HG02610 (cell line): ENCODE data around the gene PRR5.
"Not testable (repeated sequence)": the region's sequence is repeated elsewhere in the genome, so short reads cannot be mapped to it uniquely, and the experiment has no call there.

Source experiments
- ATAC-seq: cut with Tn5 transposase; IDR thresholded peaks from one replicate; pipeline ENCODE4 v1.9.1; 2021; ENCODE audit warnings: mild to moderate bottlenecking, moderate library complexity; ENCODE audit not compliant: unreplicated experiment

Gene PRR5, protein sequence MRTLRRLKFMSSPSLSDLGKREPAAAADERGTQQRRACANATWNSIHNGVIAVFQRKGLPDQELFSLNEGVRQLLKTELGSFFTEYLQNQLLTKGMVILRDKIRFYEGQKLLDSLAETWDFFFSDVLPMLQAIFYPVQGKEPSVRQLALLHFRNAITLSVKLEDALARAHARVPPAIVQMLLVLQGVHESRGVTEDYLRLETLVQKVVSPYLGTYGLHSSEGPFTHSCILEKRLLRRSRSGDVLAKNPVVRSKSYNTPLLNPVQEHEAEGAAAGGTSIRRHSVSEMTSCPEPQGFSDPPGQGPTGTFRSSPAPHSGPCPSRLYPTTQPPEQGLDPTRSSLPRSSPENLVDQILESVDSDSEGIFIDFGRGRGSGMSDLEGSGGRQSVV

DNA sequence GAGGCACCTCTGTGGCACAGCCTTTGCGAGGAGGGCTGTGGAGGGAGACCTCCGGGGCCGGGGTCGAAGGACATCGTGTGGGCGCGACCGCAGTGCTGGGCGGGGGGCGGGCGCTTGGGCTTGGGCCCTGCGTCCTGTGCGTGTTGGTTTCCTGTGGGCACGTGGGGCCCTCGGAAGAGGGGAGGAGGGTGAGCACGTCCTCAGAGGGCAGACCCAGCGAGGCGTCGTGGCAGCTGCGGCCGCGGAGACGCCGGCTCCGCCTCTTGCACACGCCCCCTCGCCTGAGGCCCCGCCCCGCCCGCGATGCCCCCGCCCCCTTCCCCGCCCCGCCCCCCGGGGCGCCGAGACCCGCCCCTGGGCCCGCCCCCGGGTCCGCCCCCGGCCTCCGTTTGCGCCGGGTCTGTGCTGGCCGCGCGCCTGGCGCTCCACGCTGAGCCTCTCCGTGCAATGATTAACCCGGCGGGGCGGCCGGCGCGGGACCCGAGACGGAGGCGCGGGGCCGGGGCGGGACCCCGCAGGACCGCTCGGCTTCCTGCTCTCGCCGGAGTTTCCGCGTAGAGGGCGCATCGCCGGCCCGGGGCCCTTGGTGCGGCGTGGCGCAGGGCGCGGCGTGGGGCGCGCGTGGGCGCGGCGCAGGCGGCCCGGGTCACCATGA lies at the start of gene PRR5:
PRR5 (plus strand) TSS at position 381 of the 655 bp plus-strand sequence; CDS start at position 652, 271 bp downstream.
- ATAC-seq = no peak

DNA sequence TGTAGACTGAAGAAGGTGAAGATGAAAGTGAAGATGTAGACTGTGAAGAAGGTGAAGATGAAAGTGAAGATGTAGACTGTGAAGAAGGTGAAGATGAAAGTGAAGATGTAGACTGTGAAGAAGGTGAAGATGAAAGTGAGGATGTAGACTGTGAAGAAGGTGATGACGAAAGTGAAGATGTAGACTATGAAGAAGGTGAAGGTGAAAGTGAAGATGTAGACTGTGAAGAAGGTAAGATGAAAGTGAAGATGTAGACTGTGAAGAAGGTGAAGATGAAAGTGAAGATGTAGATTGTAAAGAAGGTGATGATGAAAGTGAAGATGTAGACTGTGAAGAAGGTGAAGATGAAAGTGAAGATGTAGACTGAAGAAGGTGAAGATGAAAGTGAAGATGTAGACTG lies 49.1 kb upstream of the PRR5 start:
- not testable (repeated sequence) for ATAC-seq

DNA sequence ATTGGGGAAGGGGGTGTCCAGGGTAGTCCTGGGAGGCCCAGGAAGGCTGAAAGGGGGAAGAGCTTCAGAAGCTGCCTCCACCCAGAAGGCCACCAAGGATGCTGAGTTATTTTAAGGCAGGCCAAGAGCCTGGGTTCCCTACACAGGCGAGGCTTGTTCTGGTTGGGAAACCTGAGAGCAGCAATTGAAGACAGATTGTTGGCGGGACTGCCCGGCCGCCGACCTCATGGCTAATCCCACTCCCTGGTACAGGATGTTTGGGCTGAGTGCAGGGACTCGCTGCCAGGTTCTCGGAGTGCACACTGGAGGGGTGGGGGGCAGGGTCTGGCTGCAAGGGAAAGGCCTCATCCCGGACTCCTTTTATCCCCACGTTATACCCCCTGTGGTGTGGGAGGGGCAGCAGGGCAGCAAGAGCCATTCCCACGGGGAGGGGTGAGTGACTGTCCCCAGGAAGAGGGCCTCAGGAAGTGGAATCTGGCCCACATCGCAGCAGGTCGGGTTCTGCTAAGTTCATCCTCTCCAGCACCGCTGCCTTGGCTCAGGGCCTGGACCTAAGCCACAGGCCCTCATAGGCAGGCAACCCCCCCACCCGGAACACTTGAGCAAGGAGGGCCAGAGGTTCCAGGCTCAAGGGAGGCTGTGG lies 43.6 kb upstream of the PRR5 start:
- ATAC-seq = no peak

DNA sequence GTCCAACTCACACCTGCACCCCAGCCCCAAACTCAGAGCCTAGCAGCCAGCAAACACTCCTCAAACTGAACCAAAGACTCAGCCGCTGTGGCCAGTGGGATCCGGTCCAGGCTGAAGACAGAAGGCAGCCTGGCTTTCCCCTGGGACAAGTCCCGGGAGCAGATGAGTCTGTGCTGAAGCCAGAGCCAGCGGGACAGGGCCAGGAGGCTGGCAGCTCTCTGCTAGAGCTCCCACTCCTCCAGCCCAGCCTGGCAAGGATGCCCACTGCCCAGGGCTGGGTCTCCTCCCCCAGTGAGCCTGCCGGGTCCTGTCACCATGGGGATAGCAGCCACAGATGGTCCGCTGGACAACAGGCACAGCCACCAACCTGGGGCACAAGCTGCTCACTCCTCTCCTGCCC lies 42.9 kb upstream of the PRR5 start:
- no peak for ATAC-seq

DNA sequence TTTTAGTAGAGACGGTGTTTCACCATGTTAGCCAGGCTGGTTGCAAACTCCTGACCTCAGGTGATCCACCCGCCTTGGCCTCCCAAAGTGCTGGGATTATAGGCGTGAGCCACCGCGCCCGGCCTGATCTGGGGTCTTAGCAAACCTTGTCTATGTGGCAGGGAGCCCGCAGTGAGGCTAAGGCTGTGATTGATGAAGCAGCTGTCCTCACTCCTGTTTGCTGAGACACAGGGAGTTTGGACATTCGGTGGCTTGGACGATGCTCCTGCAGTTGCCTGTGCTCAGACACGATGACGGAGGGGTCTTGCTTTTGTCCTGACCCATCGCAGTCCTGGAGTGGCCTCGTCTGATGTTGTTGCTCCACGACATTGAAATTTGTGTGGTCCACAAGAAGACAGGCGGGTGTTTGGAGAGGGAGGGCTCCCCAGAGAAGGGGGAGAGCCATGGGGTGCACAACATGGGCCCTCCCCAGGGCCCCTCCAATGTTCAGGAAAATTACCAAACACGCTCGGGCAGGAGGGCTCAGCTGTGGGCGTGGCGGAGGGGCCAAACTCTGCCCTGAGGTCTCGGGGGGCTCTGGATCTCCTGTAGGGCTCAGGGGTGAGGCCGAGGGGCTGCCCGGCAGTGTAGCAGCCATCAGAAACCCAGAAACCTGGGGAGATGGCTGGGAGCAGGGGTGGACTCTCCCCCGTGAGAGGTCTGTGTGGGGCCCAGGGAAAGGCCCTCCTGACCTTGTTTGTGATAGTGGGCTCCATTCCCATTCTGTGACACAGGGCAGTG lies 41.8 kb upstream of the PRR5 start:
- ATAC-seq = no peak

DNA sequence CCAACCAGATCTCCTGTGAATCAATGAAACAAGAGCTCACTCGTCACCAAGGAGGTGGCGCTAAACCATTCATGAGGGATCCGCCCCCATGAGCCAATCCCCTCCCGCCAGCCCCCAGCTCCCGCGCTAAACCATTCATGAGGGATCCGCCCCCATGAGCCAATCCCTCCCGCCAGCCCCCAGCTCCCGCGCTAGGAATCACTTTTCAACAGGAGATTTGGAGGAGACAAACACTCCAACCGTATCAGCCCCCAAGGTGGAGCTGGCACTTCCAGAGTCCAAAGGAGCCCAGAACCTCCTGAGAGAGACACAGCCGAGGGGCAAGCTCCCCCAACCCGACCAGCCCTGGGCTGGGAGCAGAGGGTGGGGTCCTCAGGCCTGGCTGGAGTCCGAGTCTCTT lies 40.9 kb upstream of the PRR5 start:
- no peak for ATAC-seq

DNA sequence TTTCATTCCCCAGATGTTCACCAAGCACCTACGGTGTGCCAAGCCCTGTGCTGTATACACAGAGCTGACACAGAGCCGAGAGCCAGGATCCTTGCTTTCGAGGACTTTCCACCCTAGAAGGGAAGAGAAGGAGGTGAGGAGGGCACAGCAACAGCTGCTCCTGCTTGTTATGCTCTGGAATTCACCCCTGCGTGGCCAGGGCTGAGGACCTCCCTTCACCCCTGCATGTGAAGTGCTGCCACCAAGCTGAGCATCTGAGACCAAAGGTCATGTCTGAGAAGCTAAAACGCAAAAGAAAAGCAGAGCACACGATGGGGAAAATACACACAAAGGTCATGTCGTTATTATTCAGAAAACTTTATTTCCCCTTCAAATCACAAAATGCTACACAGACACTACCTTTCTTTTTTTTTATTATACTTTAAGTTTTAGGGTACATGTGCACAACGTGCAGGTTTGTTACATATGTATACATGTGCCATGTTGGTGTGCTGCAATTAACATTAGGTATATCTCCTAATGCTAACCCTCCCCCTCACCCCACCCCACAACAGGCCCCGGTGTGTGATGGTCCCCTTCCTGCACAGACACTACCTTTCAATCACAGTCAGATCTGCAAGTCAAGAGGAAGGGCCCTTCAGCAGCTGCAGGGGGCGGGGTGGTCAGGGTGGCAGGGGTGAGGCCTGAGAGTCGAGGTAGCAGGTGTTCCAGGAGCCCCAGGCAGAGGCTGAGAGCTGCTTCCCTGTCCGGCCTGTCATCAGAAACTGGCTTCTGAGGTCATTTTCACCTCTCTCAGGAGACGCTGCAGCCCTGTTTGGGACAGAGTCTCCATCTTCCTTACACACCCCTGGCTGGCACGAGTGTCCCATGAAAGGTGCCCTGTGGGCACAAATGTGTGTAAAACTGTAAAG lies 40.1 kb upstream of the PRR5 start:
- ATAC-seq = no peak

DNA sequence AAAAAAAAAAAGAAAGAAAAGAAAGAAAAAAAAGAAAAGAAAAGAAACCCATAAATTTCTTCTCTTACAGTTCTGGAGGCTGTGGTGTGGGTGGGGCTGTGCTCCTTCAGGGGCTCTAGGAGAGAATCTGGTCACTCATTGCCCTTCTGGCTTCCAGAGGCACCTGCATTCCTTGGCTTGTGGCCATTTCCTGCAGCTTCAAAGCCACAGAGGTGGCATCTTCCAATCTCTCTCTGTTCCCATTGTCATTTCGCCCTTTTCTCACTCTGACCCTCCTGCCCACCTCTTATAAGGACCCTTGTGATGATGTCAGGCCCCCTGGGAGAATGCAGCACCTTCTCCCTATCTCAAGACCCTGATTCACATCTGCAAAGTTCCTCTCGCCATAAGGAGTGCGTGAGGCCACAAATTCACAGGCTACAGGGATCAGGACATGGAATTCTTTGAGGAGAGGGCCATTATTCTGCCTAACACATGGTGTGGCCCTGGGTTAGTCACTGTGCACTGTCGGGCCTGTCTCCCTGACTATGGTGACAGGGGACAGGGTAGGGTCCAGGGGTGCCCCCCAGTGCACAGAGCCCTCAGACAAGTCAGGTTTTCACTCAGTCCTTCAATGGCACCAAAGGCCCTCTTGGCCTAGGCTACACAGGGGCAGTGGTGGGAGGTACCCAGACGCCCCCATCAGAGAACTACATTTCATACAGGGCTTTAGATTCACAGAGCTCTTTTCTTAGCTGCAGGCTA lies 38.6 kb upstream of the PRR5 start:
- no peak for ATAC-seq

DNA sequence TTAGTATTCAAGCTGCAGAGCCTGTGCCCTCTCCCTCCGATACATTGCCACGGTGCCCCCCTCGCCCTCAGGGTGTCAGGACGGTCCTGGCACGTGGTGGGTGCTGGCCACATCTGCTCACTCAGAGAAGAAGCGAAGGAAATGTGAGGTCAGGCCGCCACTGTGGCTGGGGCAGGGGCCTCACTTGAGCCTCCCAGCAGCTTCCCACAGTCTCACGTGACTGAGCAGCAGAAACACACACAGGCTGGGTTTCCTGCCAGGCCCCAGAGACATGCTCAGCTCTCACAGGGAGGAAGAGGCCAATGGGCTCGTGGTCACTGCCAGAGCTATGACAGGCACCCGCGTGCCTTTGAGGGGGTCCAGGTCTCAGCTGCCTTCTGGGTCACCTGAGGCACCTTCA lies 37.9 kb upstream of the PRR5 start:
- ATAC-seq = no peak

DNA sequence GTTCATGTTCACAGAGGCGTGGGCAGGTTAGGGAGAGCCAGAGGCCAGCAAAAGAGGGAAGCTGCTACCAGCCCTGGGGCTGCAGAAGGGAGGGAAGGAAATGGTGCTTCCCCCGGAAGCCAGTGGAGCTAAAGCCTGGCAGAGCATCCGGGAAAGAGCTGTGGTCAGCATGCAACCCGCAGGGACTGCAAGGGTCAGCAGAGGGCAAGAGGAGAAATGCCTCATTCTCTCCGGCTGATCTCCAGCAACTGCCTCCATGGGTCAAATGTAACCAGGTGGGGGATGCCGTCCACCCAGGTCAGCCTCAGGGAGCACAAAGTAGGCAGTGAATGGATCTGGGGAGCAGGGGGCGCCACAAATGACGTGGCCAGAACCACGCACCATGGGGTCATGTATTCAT lies 36.9 kb upstream of the PRR5 start:
- no peak for ATAC-seq

DNA sequence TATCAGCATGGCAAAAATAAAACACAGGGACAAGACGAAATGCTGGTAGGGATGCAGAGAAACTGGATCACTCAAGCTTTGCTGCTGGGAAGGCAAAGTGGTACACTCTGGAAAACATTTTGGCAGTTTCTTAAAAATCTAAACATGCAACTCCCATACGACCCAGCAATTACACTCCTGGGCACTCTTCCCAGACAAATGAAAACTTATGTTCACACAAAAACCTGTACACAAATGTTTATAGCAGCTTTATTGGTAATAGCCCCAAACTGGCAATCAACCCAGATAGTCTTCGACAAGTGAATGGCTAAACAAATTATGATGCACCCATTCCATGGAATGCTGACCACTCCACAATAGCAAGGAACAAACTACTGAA lies 35.8 kb upstream of the PRR5 start:
- ATAC-seq = no peak

DNA sequence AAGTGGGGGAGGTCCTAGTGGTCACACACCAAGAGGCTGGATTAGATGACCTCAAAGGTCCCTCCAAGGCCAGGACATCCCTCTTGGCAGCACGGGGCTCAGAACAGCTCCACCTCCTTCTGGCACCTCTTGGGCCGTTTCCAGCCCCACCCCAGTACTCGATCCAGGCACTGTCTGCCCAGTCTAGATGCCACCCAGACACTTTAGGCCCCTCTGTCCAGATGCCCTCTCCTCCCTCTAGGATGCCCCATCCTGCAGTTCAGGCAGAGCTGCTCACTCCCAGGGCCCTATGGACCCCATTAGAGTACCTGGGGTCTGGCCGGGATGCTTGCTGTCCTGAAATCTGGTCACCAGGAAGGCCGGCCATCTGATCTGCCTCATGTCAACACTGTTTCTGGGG lies 34.7 kb upstream of the PRR5 start:
- ATAC-seq = no peak

DNA sequence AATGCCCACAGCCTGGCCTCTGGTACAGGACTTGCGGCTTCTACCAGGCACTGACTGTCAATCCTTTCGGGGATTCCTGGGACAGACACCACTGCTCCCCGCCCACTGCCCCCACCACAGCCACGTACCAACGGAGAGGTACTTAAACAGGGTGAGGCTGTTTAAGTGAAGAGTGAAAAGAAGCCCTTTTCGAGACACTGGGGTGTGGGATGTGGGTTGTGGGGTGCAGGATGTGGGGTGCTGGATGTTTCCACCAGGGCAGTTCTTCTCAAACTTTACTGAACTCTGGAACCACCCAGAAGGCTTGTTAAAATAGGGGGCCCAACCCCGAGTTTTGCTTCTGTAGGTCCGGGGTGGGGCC lies 34.2 kb upstream of the PRR5 start:
- no peak for ATAC-seq

DNA sequence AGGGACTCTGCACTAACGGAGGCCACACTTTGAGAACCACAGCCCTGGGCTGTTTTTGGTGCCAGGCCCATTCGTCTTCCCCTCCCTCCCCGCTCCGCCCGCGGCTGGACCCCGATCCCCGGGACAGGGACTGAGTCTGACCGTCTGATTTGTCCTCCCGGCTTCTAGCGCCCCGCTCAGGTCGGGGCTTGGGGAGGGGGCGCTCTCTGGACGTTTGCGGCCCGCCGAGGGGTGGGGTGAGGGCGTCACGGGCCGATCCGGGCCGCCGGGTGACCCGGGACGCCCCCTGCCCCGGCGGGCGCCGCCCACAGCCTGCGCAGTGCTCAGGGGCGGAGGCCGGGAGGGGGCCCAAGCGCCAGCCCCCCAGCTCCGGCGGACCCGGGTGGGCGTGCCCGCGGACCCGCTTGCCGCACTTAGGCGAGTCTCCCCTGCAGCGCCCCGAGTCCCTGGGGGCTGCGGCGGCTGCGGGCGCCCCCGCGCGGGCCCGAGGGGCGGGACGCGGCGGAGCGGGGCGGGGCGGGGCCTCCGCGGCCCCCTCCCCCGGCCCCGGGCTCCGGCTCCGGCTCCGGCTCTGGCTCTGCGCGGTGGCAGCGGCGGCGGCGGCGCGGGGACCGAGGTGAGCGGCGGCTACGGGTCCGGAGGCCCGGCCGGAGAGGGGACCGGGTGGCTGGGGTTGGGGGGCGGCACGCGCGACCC lies 33.7 kb upstream of the PRR5 start:
- no peak for ATAC-seq

DNA sequence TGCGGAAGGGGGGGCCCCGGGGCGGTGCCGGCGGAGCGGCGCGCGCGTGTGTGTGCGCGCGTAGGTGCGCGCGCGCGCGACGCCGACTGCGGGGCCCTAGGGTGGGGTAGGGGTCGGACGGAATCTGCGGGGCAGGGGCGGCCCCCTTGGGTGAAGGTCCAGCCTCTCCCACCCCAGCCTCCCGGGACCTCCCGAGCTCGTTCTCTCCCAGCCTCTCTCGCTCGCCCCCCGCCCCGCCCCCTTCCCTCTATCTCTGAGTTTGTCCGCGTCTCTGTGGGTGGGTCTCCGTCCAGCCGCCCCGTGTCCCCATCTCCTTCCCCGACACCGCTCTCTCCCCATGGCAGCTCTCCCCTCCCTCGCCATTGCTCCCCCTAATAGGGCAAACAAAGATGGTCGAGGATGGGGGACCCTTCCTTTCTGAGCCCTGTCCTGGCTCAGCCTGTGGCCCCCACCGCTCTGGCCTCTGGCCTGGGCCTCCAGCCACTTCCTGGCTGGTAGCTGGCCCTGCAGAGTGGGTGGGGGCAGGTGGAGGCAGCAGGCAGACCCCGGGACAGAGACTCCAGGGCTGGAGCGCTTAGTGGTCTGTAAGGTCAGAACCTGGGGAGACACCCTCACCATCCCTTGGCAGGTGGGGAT lies 33.0 kb upstream of the PRR5 start:
- no peak for ATAC-seq

DNA sequence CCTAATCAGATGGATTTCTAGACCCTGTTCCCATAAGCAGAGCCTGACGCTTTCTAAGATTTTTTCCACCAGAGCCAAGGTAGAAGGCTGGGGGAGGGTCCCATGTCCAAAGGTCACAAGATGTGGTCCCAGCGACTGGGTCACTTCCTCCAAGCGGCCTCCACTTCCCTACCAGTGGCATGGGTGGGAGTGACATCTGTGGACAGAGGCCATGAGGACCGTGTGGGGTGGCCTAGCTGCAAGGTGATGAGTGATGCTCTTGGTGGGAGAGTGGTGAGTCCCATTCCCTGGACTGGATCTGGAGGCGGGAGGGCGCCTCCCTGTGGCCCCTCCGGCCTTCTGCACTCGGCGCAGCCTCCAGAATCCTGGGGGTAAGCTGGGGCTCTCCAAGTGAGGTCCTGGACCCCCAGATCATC lies 32.4 kb upstream of the PRR5 start:
- no peak for ATAC-seq

DNA sequence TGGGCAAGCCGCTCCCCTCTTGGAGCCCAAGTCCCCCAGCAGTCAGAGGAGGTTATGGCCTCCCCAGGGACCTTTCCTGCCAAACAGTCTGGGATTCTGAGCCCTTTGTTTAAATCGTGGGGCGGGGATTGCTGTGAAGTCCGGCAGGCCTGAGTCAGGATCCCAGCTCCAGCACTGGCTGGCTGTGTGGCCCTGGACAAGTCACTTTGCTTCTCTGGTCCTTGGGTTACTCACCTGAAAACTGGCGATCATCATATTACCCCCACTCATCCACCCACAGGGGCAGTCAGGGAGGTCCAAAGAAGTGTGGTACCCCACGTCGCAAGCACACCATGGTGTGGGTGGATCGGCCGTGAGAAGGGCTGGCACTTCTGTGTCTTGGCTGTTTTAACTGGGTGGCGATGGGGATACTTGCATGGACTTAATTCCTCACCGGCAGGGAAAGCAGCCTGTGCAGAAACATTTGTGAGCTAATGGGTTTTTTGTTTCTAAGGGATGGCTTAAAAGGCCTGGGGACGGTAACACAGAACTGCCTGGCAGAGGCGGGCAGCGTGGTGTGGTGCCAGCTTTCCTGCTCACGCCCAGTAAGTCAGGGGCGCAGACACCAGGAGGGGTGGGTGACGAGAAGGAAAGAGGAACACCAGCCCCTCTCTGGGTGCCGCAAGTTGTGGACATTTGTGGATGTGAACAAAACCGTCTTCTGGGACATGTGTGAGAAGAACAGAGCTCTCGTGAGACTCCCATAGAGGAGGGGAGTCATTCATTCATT lies 31.6 kb upstream of the PRR5 start:
- no peak for ATAC-seq

DNA sequence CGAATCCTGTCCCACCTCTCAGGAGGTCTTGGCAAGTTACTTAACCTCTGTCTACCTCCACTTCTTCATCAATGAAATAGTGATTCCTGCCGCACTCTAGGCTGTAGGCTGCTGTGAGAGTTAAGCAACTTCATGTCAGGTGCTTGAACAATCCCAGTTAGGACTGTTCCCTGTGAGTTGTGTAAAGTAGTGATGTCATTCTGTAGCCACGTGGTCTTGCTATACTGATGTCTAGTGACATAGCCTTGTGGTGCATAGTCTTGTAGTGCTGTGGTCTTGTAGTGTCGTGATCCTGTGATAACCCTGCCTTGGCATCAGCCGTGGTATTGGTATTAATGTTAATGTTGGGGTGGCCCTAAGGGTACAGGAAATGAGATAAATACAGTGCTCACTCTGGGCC lies 30.3 kb upstream of the PRR5 start:
- no peak for ATAC-seq
